GM12873 (cell line): Measurements from ENCODE around the gene RB1.

Experiments
- CTCF ChIP-seq: IDR thresholded peaks from 2 replicates; pipeline ENCODE4 v1.5.1; 2012; ENCODE audit warnings: low read depth, mild to moderate bottlenecking, moderate library complexity, low read length, control low read depth; ENCODE audit not compliant: insufficient read depth; ENCODE audit errors: missing control alignments

The RB1 gene

GRCh38 chr13:48400850-48401291 lies 97.3 kb downstream of the RB1 start:
- no peak for TF ChIP-seq CTCF

GRCh38 chr13:48401480-48401879 lies 97.9 kb downstream of the RB1 start:
- TF ChIP-seq CTCF: no peak

- TF ChIP-seq CTCF: no peak
Observed at GRCh38 chr13:48402325-48402932, 98.9 kb downstream of the RB1 start.

- TF ChIP-seq CTCF: no peak
Observed at GRCh38 chr13:48403151-48403631, 99.6 kb downstream of the RB1 start.

GRCh38 chr13:48403913-48404312 lies 100.4 kb downstream of the RB1 start:
- no peak for TF ChIP-seq CTCF

- TF ChIP-seq CTCF: no peak
Observed at GRCh38 chr13:48404952-48405351, 101.4 kb downstream of the RB1 start.

GRCh38 chr13:48405875-48406274 lies 102.3 kb downstream of the RB1 start:
- TF ChIP-seq CTCF: no peak
